NCI-H2029 (cell line): ENCODE results near the gene PAK2.
"Not testable (repeated sequence)": the region's sequence is repeated elsewhere in the genome, so short reads cannot be mapped to it uniquely, and the experiment has no call there.

ENCODE experiments used
- DNase-seq: peaks from one replicate; lab custom pipeline; 2025; lab: John Stamatoyannopoulos, UW

Gene PAK2

GRCh38 chr3:196736670-196737374 is 2.8 kb upstream of the PAK2 start:
- DNase-seq = no peak

GRCh38 chr3:196737655-196738054 is 2.0 kb upstream of the PAK2 start:
- no peak for DNase-seq

GRCh38 chr3:196740481-196741248 is 1.0 kb downstream of the PAK2 start:
- DNase-seq = no peak

GRCh38 chr3:196741249-196741889 is 1.7 kb downstream of the PAK2 start:
- DNase-seq = no peak

- DNase-seq = not testable (repeated sequence)
Observed at GRCh38 chr3:196743569-196743968, 3.9 kb downstream of the PAK2 start.

GRCh38 chr3:196749125-196749524 is 9.5 kb downstream of the PAK2 start:
- no peak for DNase-seq

GRCh38 chr3:196753201-196753600 is 13.5 kb downstream of the PAK2 start:
- DNase-seq = no peak

GRCh38 chr3:196754091-196754981 is 14.7 kb downstream of the PAK2 start:
- no peak for DNase-seq

GRCh38 chr3:196756732-196757131 is 17.1 kb downstream of the PAK2 start:
- no peak for DNase-seq

- DNase-seq = no peak
Observed at GRCh38 chr3:196757876-196758739, 18.5 kb downstream of the PAK2 start.

GRCh38 chr3:196763179-196763578 is 23.5 kb downstream of the PAK2 start:
- no peak for DNase-seq

- no peak for DNase-seq
Observed at GRCh38 chr3:196765454-196765853, 25.8 kb downstream of the PAK2 start.

- no peak for DNase-seq
Observed at GRCh38 chr3:196771067-196771466, 31.4 kb downstream of the PAK2 start.

GRCh38 chr3:196772102-196772501 is 32.4 kb downstream of the PAK2 start:
- no peak for DNase-seq

- DNase-seq = no peak
Observed at GRCh38 chr3:196772897-196773296, 33.2 kb downstream of the PAK2 start.

GRCh38 chr3:196774191-196774820 is 34.6 kb downstream of the PAK2 start:
- no peak for DNase-seq

GRCh38 chr3:196774848-196775422 is 35.3 kb downstream of the PAK2 start:
- no peak for DNase-seq

- no peak for DNase-seq
Observed at GRCh38 chr3:196775938-196776337, 36.3 kb downstream of the PAK2 start.

- DNase-seq = no peak
Observed at GRCh38 chr3:196777836-196778235, 38.2 kb downstream of the PAK2 start.

GRCh38 chr3:196778755-196779154 is 39.1 kb downstream of the PAK2 start:
- DNase-seq = no peak
